ENCODE results near the gene MCU. TPM values are rescaled to one million over a fixed set of nuclear protein-coding genes. Genes with fewer than 3 reads are reported as not detected.
A peak's percentile ranks its signal among the peaks of the same experiment; 100 is the strongest.

MCU gene
- total RNA-seq, 4 donors from 2014 or later, result 25.1 to 82.4 (median 65.1) TPM

- H3K27ac ChIP-seq, result no peak overlapping the region
- peaks cover 0 to 10% (median 0%) of the 10 kb centered on the region in 4 donors for H3K4me1 ChIP-seq
- TF ChIP-seq CTCF (IDR thresholded peaks at IDR 0.05) (no peak), POLR2A (IDR thresholded peaks at IDR 0.05) (no peak), POLR2AphosphoS5 (IDR thresholded peaks at IDR 0.05) (no peak), EP300 (IDR thresholded peaks at IDR 0.05; ENCODE audit: low read depth) (no peak)
- intact Hi-C loops (cut with DNase I; ENCODE audit: low total_unique reads) (no loop called here), in situ Hi-C loops (cut with MboI; ENCODE audit: low pct_ligation_motif_present in 1 of 4, low pct_unique_long_range_greater_than_20kb in 1 of 4, low sequenced_read_pairs in 3 of 4) (no loop called here)
- 74 to 89% methylated on average over 4 to 5 of the region's 5 CpGs for WGBS, 2 donors (ENCODE audit: low coverage in 1 of 2)
- no peaks in the 10 kb centered on the region for H3K27me3 ChIP-seq
- H3K9me3 ChIP-seq, result no peaks in the 10 kb centered on the region
- no peak for DNase-seq
- H3K4me3 ChIP-seq, result no peak overlapping the region
- no peaks in the 10 kb centered on the region for H3K36me3 ChIP-seq
Observed at GRCh38 chr10:72658696-72659400, 33.1 kb upstream of the MCU start.

- Histone ChIP-seq H3K4me3 (no peak overlapping the region), H3K27ac (no peak overlapping the region), H3K4me1 (peaks cover 0 to 10% (median 0%) of the 10 kb centered on the region in 4 donors), H3K27me3 (no peaks in the 10 kb centered on the region), H3K9me3 (no peaks in the 10 kb centered on the region), H3K36me3 (no peaks in the 10 kb centered on the region)
- DNase-seq, result no peak
- intact Hi-C loops (cut with DNase I; ENCODE audit: low total_unique reads) (no loop called here), in situ Hi-C loops (cut with MboI; ENCODE audit: low pct_ligation_motif_present in 1 of 4, low pct_unique_long_range_greater_than_20kb in 1 of 4, low sequenced_read_pairs in 3 of 4) (no loop called here)
- no peak for TF ChIP-seq CTCF (IDR thresholded peaks at IDR 0.05)
- no peak for TF ChIP-seq EP300 (IDR thresholded peaks at IDR 0.05; ENCODE audit: low read depth)
- no peak for TF ChIP-seq POLR2AphosphoS5 (IDR thresholded peaks at IDR 0.05)
- no peak for TF ChIP-seq POLR2A (IDR thresholded peaks at IDR 0.05)
- WGBS, 2 donors (ENCODE audit: low coverage in 1 of 2), result 92% methylated on average over 8 of the region's 8 CpGs; no CpG with 5 or more reads in 1 of the 2 donors
Observed at GRCh38 chr10:72659694-72660093, 32.2 kb upstream of the MCU start.

GRCh38 chr10:72660220-72660619 lies 31.7 kb upstream of the MCU start:
- no peak for DNase-seq
- H3K27ac ChIP-seq, result no peak overlapping the region
- peaks cover 0 to 10% (median 0%) of the 10 kb centered on the region in 4 donors for H3K4me1 ChIP-seq
- no peak overlapping the region for H3K4me3 ChIP-seq
- intact Hi-C loops (cut with DNase I; ENCODE audit: low total_unique reads) (no loop called here), in situ Hi-C loops (cut with MboI; ENCODE audit: low pct_ligation_motif_present in 1 of 4, low pct_unique_long_range_greater_than_20kb in 1 of 4, low sequenced_read_pairs in 3 of 4) (no loop called here)
- TF ChIP-seq CTCF (IDR thresholded peaks at IDR 0.05) (no peak), EP300 (IDR thresholded peaks at IDR 0.05; ENCODE audit: low read depth) (no peak), POLR2AphosphoS5 (IDR thresholded peaks at IDR 0.05) (no peak), POLR2A (IDR thresholded peaks at IDR 0.05) (no peak)
- H3K36me3 ChIP-seq, result no peaks in the 10 kb centered on the region
- no peaks in the 10 kb centered on the region for H3K27me3 ChIP-seq
- H3K9me3 ChIP-seq, result no peaks in the 10 kb centered on the region

GRCh38 chr10:72661431-72661830 lies 30.5 kb upstream of the MCU start:
- intact Hi-C loops (cut with DNase I; ENCODE audit: low total_unique reads) (no loop called here), in situ Hi-C loops (cut with MboI; ENCODE audit: low pct_ligation_motif_present in 1 of 4, low pct_unique_long_range_greater_than_20kb in 1 of 4, low sequenced_read_pairs in 3 of 4) (no loop called here)
- WGBS, 2 donors (ENCODE audit: low coverage in 1 of 2), result 40 to 43% methylated on average over 1 of the region's 1 CpG
- Histone ChIP-seq H3K27me3 (no peaks in the 10 kb centered on the region), H3K36me3 (no peaks in the 10 kb centered on the region), H3K4me1 (peaks cover 0 to 11% (median 0%) of the 10 kb centered on the region in 4 donors), H3K27ac (peak overlapping the region; percentile 30 to 58 (median 52)), H3K4me3 (no peak overlapping the region), H3K9me3 (no peaks in the 10 kb centered on the region)
- TF ChIP-seq POLR2AphosphoS5 (IDR thresholded peaks at IDR 0.05) (no peak), CTCF (IDR thresholded peaks at IDR 0.05) (peak in 2 of 5 experiments; percentile 29 to 36), POLR2A (IDR thresholded peaks at IDR 0.05) (no peak)
- no peak for DNase-seq
